ENCODE data around the gene POLE3.

POLE3 gene

GRCh38 chr9:113370806-113371325 is 39.6 kb downstream of the POLE3 start:
- Histone ChIP-seq H3K36me3 (ENCODE audit: control insufficient read depth in 1 of 2, insufficient read depth in 2 of 2, low read length in 2 of 2) (peaks cover 17 to 26% of the 10 kb centered on the region in 2 experiments), H3K27me3 (ENCODE audit: insufficient read depth, low read length) (no peaks in the 10 kb centered on the region), H3K4me1 (ENCODE audit: control insufficient read depth in 1 of 2, insufficient read depth in 2 of 2, low read length in 2 of 2) (peaks cover 8% of the 10 kb centered on the region in 2 experiments), H3K27ac (ENCODE audit: low read depth, low read length) (no peak overlapping the region), H4K8ac (ENCODE audit: low read depth, low read length) (no peak overlapping the region), H2BK12ac (ENCODE audit: low read length) (no peak overlapping the region), H3K18ac (ENCODE audit: low read length) (no peak overlapping the region), H4K12ac (ENCODE audit: low read depth, low read length) (no peak overlapping the region), H3K9ac (ENCODE audit: low read length) (no peak overlapping the region), H2AFZ (ENCODE audit: insufficient read depth, low read length, poor library complexity) (no peak overlapping the region), H3K4me2 (ENCODE audit: low read length) (no peak overlapping the region), H2AK5ac (ENCODE audit: low read length) (no peak overlapping the region), H3K9me3 (ENCODE audit: insufficient read depth, low read depth, low read length) (no peaks in the 10 kb centered on the region), H3K4me3 (ENCODE audit: low read depth, low read length) (no peak overlapping the region), H2BK120ac (ENCODE audit: insufficient read depth, low read length, poor library complexity) (no peak overlapping the region), H3K14ac (ENCODE audit: low read length) (no peak overlapping the region), H2BK5ac (ENCODE audit: low read depth, low read length, poor library complexity) (no peak overlapping the region), H3K79me1 (ENCODE audit: low read length) (no peaks in the 10 kb centered on the region), H3K23ac (ENCODE audit: low read length) (no peak overlapping the region), H3K79me2 (ENCODE audit: control insufficient read depth, insufficient read depth, low read length, poor library complexity) (peaks cover 1% of the 10 kb centered on the region), H3K4ac (ENCODE audit: low read depth, low read length) (no peak overlapping the region), H4K91ac (ENCODE audit: low read depth, low read length) (no peak overlapping the region)
- WGBS (ENCODE audit: extremely low coverage, insufficient coverage, insufficient read length) = no CpG with 5 or more reads among the region's 8 CpGs
- DNase-seq = no peak

- Histone ChIP-seq H2BK5ac (ENCODE audit: low read depth, low read length, poor library complexity) (no peak overlapping the region), H3K79me1 (ENCODE audit: low read length) (no peaks in the 10 kb centered on the region), H3K9me3 (ENCODE audit: insufficient read depth, low read depth, low read length) (no peaks in the 10 kb centered on the region), H2BK120ac (ENCODE audit: insufficient read depth, low read length, poor library complexity) (no peak overlapping the region), H3K79me2 (ENCODE audit: control insufficient read depth, insufficient read depth, low read length, poor library complexity) (no peaks in the 10 kb centered on the region), H4K12ac (ENCODE audit: low read depth, low read length) (no peak overlapping the region), H3K23ac (ENCODE audit: low read length) (no peak overlapping the region), H3K4me3 (ENCODE audit: low read depth, low read length) (no peak overlapping the region), H2AK5ac (ENCODE audit: low read length) (no peak overlapping the region), H3K18ac (ENCODE audit: low read length) (no peak overlapping the region), H3K4me1 (ENCODE audit: control insufficient read depth in 1 of 2, insufficient read depth in 2 of 2, low read length in 2 of 2) (peaks cover 0 to under 1% of the 10 kb centered on the region in 2 experiments), H3K27ac (ENCODE audit: low read depth, low read length) (no peak overlapping the region), H3K9ac (ENCODE audit: low read length) (no peak overlapping the region), H2AFZ (ENCODE audit: insufficient read depth, low read length, poor library complexity) (no peak overlapping the region), H3K27me3 (ENCODE audit: insufficient read depth, low read length) (no peaks in the 10 kb centered on the region), H4K91ac (ENCODE audit: low read depth, low read length) (no peak overlapping the region), H2BK12ac (ENCODE audit: low read length) (no peak overlapping the region), H3K4ac (ENCODE audit: low read depth, low read length) (no peak overlapping the region), H3K14ac (ENCODE audit: low read length) (no peak overlapping the region), H3K4me2 (ENCODE audit: low read length) (no peak overlapping the region), H4K8ac (ENCODE audit: low read depth, low read length) (no peak overlapping the region), H3K36me3 (ENCODE audit: control insufficient read depth in 1 of 2, insufficient read depth in 2 of 2, low read length in 2 of 2) (peaks cover 12 to 21% of the 10 kb centered on the region in 2 experiments)
- DNase-seq = no peak
- WGBS (ENCODE audit: extremely low coverage, insufficient coverage, insufficient read length) = no CpG with 5 or more reads among the region's 11 CpGs
Measured at GRCh38 chr9:113369855-113370140, 40.7 kb downstream of the POLE3 start.

- H4K8ac ChIP-seq (ENCODE audit: low read depth, low read length) = no peak overlapping the region
- no peaks in the 10 kb centered on the region for H3K4me1 ChIP-seq (ENCODE audit: control insufficient read depth in 1 of 2, insufficient read depth in 2 of 2, low read length in 2 of 2)
- no peak overlapping the region for H2BK5ac ChIP-seq (ENCODE audit: low read depth, low read length, poor library complexity)
- H3K9ac ChIP-seq (ENCODE audit: low read length) = no peak overlapping the region
- WGBS (ENCODE audit: extremely low coverage, insufficient coverage, insufficient read length) = no CpG with 5 or more reads among the region's 13 CpGs
- H3K18ac ChIP-seq (ENCODE audit: low read length) = no peak overlapping the region
- no peaks in the 10 kb centered on the region for H3K9me3 ChIP-seq (ENCODE audit: insufficient read depth, low read depth, low read length)
- H3K23ac ChIP-seq (ENCODE audit: low read length) = no peak overlapping the region
- peaks cover 11 to 18% of the 10 kb centered on the region in 2 experiments for H3K36me3 ChIP-seq (ENCODE audit: control insufficient read depth in 1 of 2, insufficient read depth in 2 of 2, low read length in 2 of 2)
- H3K14ac ChIP-seq (ENCODE audit: low read length) = no peak overlapping the region
- no peak overlapping the region for H2BK12ac ChIP-seq (ENCODE audit: low read length)
- H3K27me3 ChIP-seq (ENCODE audit: insufficient read depth, low read length) = no peaks in the 10 kb centered on the region
- no peak for DNase-seq
- no peak overlapping the region for H2AFZ ChIP-seq (ENCODE audit: insufficient read depth, low read length, poor library complexity)
- H3K4me3 ChIP-seq (ENCODE audit: low read depth, low read length) = no peak overlapping the region
- no peak overlapping the region for H3K27ac ChIP-seq (ENCODE audit: low read depth, low read length)
- no peak overlapping the region for H4K12ac ChIP-seq (ENCODE audit: low read depth, low read length)
- H2AK5ac ChIP-seq (ENCODE audit: low read length) = no peak overlapping the region
- H3K79me2 ChIP-seq (ENCODE audit: control insufficient read depth, insufficient read depth, low read length, poor library complexity) = no peaks in the 10 kb centered on the region
- H4K91ac ChIP-seq (ENCODE audit: low read depth, low read length) = no peak overlapping the region
- no peak overlapping the region for H3K4ac ChIP-seq (ENCODE audit: low read depth, low read length)
- H3K4me2 ChIP-seq (ENCODE audit: low read length) = no peak overlapping the region
- H3K79me1 ChIP-seq (ENCODE audit: low read length) = no peaks in the 10 kb centered on the region
- H2BK120ac ChIP-seq (ENCODE audit: insufficient read depth, low read length, poor library complexity) = no peak overlapping the region
Measured at GRCh38 chr9:113368982-113369854, 41.3 kb downstream of the POLE3 start.

DNA sequence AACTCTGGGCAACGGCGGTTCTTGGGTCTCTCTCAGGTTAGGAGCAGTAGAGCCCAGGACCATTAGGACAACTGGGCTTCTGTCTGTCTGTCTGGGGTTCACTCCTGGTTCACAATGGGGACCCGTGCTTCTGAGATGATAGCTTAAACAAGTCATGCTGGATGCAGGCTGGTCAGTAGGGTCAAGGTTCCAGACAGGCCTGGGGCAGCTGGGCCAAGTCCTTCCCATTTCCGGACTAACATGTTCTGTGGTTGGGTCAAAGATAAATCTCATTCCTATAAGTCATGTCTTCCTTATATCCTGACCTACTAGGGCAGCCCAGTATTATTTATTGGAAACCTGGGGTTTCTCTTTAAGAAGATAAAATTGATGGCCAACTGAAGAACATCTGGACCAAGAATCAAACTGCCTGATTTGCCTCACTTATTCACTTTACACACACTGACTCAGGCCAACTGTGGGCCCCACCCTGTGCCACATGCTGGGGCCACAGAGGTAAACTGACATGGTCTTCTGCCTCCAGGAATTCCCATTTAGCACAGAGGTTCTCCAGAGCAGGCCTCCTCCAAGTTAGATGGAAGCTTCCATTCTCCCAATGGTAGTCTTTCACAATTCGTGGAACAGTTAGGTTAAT is 42.0 kb downstream of the POLE3 start:
- WGBS (ENCODE audit: extremely low coverage, insufficient coverage, insufficient read length) = no CpG with 5 or more reads among the region's 5 CpGs
- Histone ChIP-seq H2BK5ac (ENCODE audit: low read depth, low read length, poor library complexity) (no peak overlapping the region), H2BK120ac (ENCODE audit: insufficient read depth, low read length, poor library complexity) (no peak overlapping the region), H3K4me1 (ENCODE audit: control insufficient read depth in 1 of 2, insufficient read depth in 2 of 2, low read length in 2 of 2) (no peaks in the 10 kb centered on the region), H2AK5ac (ENCODE audit: low read length) (no peak overlapping the region), H3K18ac (ENCODE audit: low read length) (no peak overlapping the region), H3K79me1 (ENCODE audit: low read length) (no peaks in the 10 kb centered on the region), H3K14ac (ENCODE audit: low read length) (no peak overlapping the region), H4K91ac (ENCODE audit: low read depth, low read length) (no peak overlapping the region), H3K9me3 (ENCODE audit: insufficient read depth, low read depth, low read length) (no peaks in the 10 kb centered on the region), H3K4me3 (ENCODE audit: low read depth, low read length) (no peak overlapping the region), H3K27me3 (ENCODE audit: insufficient read depth, low read length) (no peaks in the 10 kb centered on the region), H2AFZ (ENCODE audit: insufficient read depth, low read length, poor library complexity) (no peak overlapping the region), H3K4me2 (ENCODE audit: low read length) (no peak overlapping the region), H3K9ac (ENCODE audit: low read length) (no peak overlapping the region), H3K27ac (ENCODE audit: low read depth, low read length) (no peak overlapping the region), H2BK12ac (ENCODE audit: low read length) (no peak overlapping the region), H3K4ac (ENCODE audit: low read depth, low read length) (no peak overlapping the region), H4K8ac (ENCODE audit: low read depth, low read length) (no peak overlapping the region), H3K23ac (ENCODE audit: low read length) (no peak overlapping the region), H3K79me2 (ENCODE audit: control insufficient read depth, insufficient read depth, low read length, poor library complexity) (no peaks in the 10 kb centered on the region), H3K36me3 (ENCODE audit: control insufficient read depth in 1 of 2, insufficient read depth in 2 of 2, low read length in 2 of 2) (peaks cover 4 to 10% of the 10 kb centered on the region in 2 experiments), H4K12ac (ENCODE audit: low read depth, low read length) (no peak overlapping the region)
- no peak for DNase-seq

Measured in trophoblast cell (in vitro differentiated cells and primary cell).